22Rv1 (cell line): ENCODE data around the gene PRDM16.

ENCODE experiments used
- H3K27ac ChIP-seq: fragments of 450-650 bp; 2 replicates; pipeline ENCODE4 v1.5.1; 2017
- CTCF ChIP-seq: fragments of 450-650 bp; IDR thresholded peaks from 2 replicates; pipeline ENCODE4 v1.5.1; 2017; ENCODE audit warnings: mild to moderate bottlenecking
- ZFX ChIP-seq: fragments of 450-650 bp; IDR thresholded peaks from 2 replicates; pipeline ENCODE4 v1.6.1; 2017; ENCODE audit warnings: antibody characterized with exemption, borderline replicate concordance

PRDM16 gene

GRCh38 chr1:3431686-3432085 is 362.7 kb downstream of the PRDM16 start:
- H3K27ac ChIP-seq, result no peak overlapping the region
- TF ChIP-seq CTCF (0 out of 2 replicates have a peak, but pooled peaks have one; percentile 11), ZFX (no peak)

- TF ChIP-seq ZFX (no peak), CTCF (no peak)
- H3K27ac ChIP-seq, result no peak overlapping the region
These were observed 363.3 kb downstream of the PRDM16 start for GRCh38 chr1:3432306-3432705.

GRCh38 chr1:3433076-3433475 is 364.1 kb downstream of the PRDM16 start:
- H3K27ac ChIP-seq, result no peak overlapping the region
- TF ChIP-seq CTCF (no peak), ZFX (no peak)

- TF ChIP-seq ZFX, result no peak
- TF ChIP-seq CTCF, result no peak
- no peak overlapping the region for H3K27ac ChIP-seq
These were observed 364.8 kb downstream of the PRDM16 start for GRCh38 chr1:3433596-3434320.

- no peak for TF ChIP-seq ZFX
- TF ChIP-seq CTCF, result no peak
- no peak overlapping the region for H3K27ac ChIP-seq
These were observed 365.6 kb downstream of the PRDM16 start for GRCh38 chr1:3434406-3435110.

- H3K27ac ChIP-seq, result no peak overlapping the region
- no peak for TF ChIP-seq CTCF
- TF ChIP-seq ZFX, result no peak
These were observed 366.7 kb downstream of the PRDM16 start for GRCh38 chr1:3435666-3436065.

- no peak overlapping the region for H3K27ac ChIP-seq
- TF ChIP-seq ZFX, result no peak
- TF ChIP-seq CTCF, result no peak
These were observed 367.4 kb downstream of the PRDM16 start for GRCh38 chr1:3436451-3436850.
